GM12891 (cell line): ENCODE results near the gene TLNRD1.

Experiments
- DNase-seq: peaks from one replicate; pipeline ENCODE4 v3.0.0; 2011; ENCODE audit warnings: low spot score; ENCODE audit not compliant: insufficient read length
- FAIRE-seq: peaks from 2 replicates; lab custom pipeline; 2011; peaks lifted over from hg19 to GRCh38; lab: Jason Lieb, UNC
- PAX5 ChIP-seq: IDR thresholded peaks from 2 replicates; pipeline ENCODE4 v1.6.1; 2011; ENCODE audit warnings: low read length, moderate library complexity, mild to moderate bottlenecking; ENCODE audit not compliant: insufficient read depth, severe bottlenecking
- POLR2A ChIP-seq: IDR thresholded peaks from 2 replicates; pipeline ENCODE4 v1.6.1; 2011; ENCODE audit warnings: low read depth, low read length, control low read depth
- POLR2AphosphoS5 ChIP-seq: IDR thresholded peaks from 2 replicates; pipeline ENCODE4 v1.6.1; 2011; ENCODE audit warnings: low read depth, low read length, control low read depth
- POU2F2 ChIP-seq: IDR thresholded peaks from 2 replicates; pipeline ENCODE4 v1.6.1; 2011; ENCODE audit warnings: low read depth, mild to moderate bottlenecking, control low read depth, low read length, moderate library complexity
- SPI1 ChIP-seq: IDR thresholded peaks from 2 replicates; pipeline ENCODE4 v1.6.1; 2011; ENCODE audit warnings: low read depth, low read length, control low read depth
- TAF1 ChIP-seq: IDR thresholded peaks from 2 replicates; pipeline ENCODE4 v1.6.1; 2011; ENCODE audit warnings: low read depth, low read length, control low read depth

TLNRD1 gene

DNA sequence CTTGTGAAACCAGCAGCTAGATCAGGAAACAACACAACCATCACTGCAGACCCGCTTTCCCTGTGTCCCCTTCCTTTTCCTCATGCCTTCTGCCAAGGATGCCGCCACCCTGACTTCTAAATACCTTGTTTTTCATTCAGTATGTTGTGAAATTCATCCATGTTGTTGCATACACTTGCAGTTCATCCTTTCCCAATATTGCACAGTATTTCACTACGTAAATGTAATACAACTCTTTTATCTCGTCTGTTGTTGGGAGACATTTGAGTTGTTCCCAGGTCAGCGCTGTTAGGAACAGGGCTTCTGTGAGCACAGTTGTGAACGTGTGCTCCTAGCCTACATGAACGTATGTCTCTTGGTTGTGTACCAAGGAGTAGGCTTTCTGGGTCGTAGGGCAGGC, 24.2 kb downstream of the TLNRD1 start:
- TF ChIP-seq PAX5 = no peak
- FAIRE-seq (no peak), DNase-seq (no peak)

DNA sequence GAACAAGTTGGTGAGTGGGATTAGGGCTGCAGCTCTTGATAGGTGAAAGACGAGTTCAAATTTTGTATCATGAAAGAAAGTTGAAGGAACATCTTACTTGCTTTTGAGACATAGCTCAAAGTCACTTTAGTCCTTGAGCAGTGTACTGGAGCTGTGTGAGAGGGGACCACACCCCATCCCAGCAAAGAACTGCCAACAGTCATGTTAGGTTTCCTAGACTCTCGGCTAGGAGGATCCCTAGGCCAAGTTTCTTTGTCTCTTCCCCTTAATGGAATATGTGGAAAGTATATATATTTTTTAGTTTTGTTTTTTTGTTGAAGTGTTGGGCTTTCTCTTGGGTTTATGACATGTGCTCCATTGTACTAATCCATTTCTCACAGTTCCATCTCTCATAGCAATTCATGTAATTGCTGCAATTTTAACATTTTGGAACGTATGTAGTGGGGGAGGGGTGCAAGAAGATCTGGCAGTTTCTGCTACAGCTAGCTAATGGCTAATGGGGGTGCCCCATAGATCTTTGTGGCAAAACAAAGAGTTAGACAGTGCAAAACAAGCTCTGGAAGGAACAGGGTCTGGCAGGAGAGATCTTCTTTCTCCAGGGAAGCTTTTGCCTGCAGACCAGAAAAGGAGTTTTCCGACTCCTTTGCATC, 25.1 kb downstream of the TLNRD1 start:
- TF ChIP-seq SPI1 (no peak), PAX5 (no peak), POLR2AphosphoS5 (no peak), TAF1 (no peak), POU2F2 (no peak), POLR2A (no peak)
- no peak for FAIRE-seq
- DNase-seq = no peak

DNA sequence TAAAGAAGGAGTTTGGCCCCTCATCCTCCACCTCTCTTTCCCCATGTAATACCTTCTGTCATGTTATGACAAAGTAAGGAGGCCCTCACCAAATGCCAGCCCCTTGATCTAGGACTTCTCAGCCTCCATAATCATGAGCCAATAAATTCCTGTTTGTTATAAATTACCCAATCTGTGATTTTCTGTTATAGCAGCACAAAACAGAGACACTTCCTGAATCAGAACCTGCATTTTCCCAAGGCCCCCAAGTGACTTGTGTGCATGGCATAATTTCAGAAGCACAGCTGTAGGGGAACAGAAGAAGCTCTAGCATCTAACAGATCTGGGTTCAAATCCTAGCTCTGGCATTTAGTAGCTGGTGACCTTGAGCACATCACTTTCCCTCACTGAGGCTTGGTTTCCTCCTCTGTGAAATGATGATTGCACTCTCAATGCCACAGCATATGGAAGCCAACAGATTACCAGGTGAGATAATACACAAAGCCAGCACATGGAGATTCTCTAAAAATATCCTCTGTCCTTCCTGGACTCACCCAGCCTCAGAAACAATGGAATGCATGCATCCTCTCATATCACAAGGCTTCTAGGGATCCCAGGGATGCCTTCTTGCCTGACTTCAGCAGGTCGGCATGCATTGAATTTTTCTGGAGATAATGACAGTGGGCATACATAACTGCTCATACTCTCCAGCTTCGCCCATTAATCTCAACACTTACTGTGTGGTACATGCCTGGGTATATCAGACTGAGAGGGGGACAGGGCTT, 26.3 kb downstream of the TLNRD1 start:
- DNase-seq = no peak
- TF ChIP-seq POLR2A (no peak), PAX5 (no peak), POLR2AphosphoS5 (no peak), TAF1 (no peak)
- FAIRE-seq = no peak

DNA sequence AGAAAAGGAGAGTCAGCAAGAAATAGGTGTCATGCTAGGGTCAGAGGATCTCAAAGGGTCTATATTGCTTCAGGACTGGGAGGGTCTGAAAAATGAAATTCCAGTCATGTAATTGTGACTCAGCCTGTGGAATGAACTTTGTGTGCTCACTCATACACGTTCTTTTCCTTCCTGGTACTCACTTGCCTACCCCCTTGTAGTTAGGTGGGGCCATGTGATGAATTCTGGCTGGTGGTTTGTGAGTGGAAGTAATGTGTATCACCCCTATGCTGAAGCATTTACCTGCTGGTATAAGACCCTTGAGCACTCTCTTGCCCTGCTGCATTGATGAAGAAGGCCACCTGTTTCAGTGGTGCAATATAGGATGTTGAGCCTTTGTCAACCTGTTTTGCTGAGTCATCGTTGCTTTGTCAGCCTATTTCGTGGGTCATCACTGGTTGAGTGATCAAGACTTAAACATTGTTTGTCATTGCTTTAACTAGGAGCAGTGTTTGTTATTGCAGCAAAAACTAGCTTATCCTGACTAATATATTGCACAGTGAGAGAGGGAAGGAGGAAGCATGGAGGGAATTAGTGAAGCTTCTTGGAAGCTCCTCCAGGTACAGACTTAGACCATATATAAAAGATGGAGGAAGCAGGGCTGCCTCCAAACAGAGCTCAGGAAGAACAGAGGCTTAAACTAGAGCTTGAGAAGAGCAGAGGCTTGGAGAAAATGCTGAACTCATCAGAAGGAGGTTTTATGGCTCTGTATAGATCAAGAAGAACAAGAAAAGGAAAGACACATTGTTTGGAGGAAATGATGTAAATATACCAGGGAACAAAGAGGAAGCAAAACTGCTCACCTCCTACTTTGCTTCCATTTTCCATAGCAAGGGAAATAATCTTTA, 28.9 kb downstream of the TLNRD1 start:
- TF ChIP-seq TAF1 = no peak
- no peak for TF ChIP-seq POLR2A
- TF ChIP-seq PAX5 = no peak
- no peak for TF ChIP-seq POU2F2
- no peak for TF ChIP-seq POLR2AphosphoS5
- TF ChIP-seq SPI1 = no peak
- DNase-seq = no peak
- no peak for FAIRE-seq

GRCh38 chr15:81030301-81030750, 29.6 kb downstream of the TLNRD1 start:
- DNase-seq (no peak), FAIRE-seq (no peak)
- no peak for TF ChIP-seq POU2F2

- DNase-seq = no peak
- TF ChIP-seq POU2F2 (no peak), POLR2AphosphoS5 (no peak), TAF1 (no peak), SPI1 (no peak), PAX5 (no peak), POLR2A (no peak)
- FAIRE-seq = no peak
Measured at GRCh38 chr15:81031203-81031602, 30.5 kb downstream of the TLNRD1 start.

GRCh38 chr15:81032355-81032754, 31.6 kb downstream of the TLNRD1 start:
- FAIRE-seq (no peak), DNase-seq (no peak)

DNA sequence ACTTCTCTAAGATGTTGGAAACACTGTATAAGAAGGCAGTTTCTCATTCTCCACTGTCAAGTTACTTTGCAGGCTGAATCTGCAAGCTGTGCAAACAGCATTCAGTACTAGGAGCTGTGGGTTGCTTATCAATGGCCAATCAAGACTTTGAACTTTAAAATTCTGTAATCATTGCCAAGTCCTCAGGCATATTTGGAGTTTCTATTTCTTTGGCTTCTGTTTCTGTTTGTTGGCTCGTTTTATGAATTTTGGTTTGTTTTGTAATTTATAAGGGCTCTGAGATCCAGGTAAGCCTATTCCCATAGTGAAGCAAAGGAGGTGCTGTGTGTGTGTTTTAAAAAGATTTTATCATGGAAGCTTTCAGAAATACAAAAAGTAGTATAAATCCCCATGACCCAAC, 32.1 kb downstream of the TLNRD1 start:
- TF ChIP-seq PAX5 (no peak), POLR2A (no peak), POU2F2 (no peak), TAF1 (no peak), SPI1 (no peak), POLR2AphosphoS5 (no peak)
- DNase-seq (no peak), FAIRE-seq (no peak)

More at GRCh38 chr15:81032355-81032754, 31.6 kb downstream of the TLNRD1 start:
- TF ChIP-seq SPI1 (no peak), POLR2AphosphoS5 (no peak), POU2F2 (no peak), PAX5 (no peak), POLR2A (no peak), TAF1 (no peak)

GRCh38 chr15:81033508-81033907, 32.8 kb downstream of the TLNRD1 start:
- TF ChIP-seq TAF1 = no peak
- TF ChIP-seq PAX5 = no peak
- TF ChIP-seq POU2F2 = no peak
- TF ChIP-seq POLR2AphosphoS5 = no peak
- TF ChIP-seq POLR2A = no peak
- TF ChIP-seq SPI1 = no peak
- FAIRE-seq = no peak
- no peak for DNase-seq
